Measurements from ENCODE around the gene SHOC2. TPM values are rescaled to one million over a fixed set of nuclear protein-coding genes. Genes with fewer than 3 reads are reported as not detected.

SHOC2 gene
- total and polyA plus RNA-seq, 8 donors: 8.4 to 39.8 (median 24.0) TPM

- TF ChIP-seq, protein P1, sequence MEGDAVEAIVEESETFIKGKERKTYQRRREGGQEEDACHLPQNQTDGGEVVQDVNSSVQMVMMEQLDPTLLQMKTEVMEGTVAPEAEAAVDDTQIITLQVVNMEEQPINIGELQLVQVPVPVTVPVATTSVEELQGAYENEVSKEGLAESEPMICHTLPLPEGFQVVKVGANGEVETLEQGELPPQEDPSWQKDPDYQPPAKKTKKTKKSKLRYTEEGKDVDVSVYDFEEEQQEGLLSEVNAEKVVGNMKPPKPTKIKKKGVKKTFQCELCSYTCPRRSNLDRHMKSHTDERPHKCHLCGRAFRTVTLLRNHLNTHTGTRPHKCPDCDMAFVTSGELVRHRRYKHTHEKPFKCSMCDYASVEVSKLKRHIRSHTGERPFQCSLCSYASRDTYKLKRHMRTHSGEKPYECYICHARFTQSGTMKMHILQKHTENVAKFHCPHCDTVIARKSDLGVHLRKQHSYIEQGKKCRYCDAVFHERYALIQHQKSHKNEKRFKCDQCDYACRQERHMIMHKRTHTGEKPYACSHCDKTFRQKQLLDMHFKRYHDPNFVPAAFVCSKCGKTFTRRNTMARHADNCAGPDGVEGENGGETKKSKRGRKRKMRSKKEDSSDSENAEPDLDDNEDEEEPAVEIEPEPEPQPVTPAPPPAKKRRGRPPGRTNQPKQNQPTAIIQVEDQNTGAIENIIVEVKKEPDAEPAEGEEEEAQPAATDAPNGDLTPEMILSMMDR (IDR thresholded peaks at IDR 0.05): no peak
Observed at GRCh38 chr10:110992006-110992800, 72.8 kb downstream of the SHOC2 start.

GRCh38 chr10:110993024-110993693 is 73.8 kb downstream of the SHOC2 start:
- FAIRE-seq (no peak), ATAC-seq (peak in 1 of 4 donors; percentile 35), DNase-seq (no peak)
- H3K9me3 ChIP-seq: no peaks in the 10 kb centered on the region
- H3K4me3 ChIP-seq: no peak overlapping the region
- H3K4me1 ChIP-seq: peaks cover 6 to 8% (median 6%) of the 10 kb centered on the region in 3 donors
- TF ChIP-seq, protein P1 (IDR thresholded peaks at IDR 0.05): no peak
- 90 to 93% methylated on average over 4 of the region's 4 CpGs for WGBS, 2 donors
- intact Hi-C loops (cut with DNase I): no loop called here
- H3K27ac ChIP-seq: no peak overlapping the region
- H3K27me3 ChIP-seq: no peaks in the 10 kb centered on the region
- no peaks in the 10 kb centered on the region for H3K36me3 ChIP-seq

More at GRCh38 chr10:110992006-110992800, 72.8 kb downstream of the SHOC2 start:
- no peaks in the 10 kb centered on the region for H3K9me3 ChIP-seq
- intact Hi-C loops (cut with DNase I): no loop called here
- ATAC-seq (no peak), DNase-seq (no peak), FAIRE-seq (no peak)
- H3K4me3 ChIP-seq: no peak overlapping the region
- H3K27me3 ChIP-seq: no peaks in the 10 kb centered on the region
- 71 to 75% methylated on average over 3 of the region's 3 CpGs for WGBS, 2 donors
- no peak overlapping the region for H3K27ac ChIP-seq
- H3K36me3 ChIP-seq: peaks cover 0 to under 1% (median 0%) of the 10 kb centered on the region in 3 donors
- peaks cover 6 to 8% (median 6%) of the 10 kb centered on the region in 3 donors for H3K4me1 ChIP-seq

- TF ChIP-seq, protein P1 (IDR thresholded peaks at IDR 0.05): no peak
- Histone ChIP-seq H3K4me1 (peaks cover 6 to 8% (median 7%) of the 10 kb centered on the region in 3 donors), H3K27me3 (no peaks in the 10 kb centered on the region), H3K27ac (no peak overlapping the region), H3K36me3 (no peaks in the 10 kb centered on the region), H3K9me3 (no peaks in the 10 kb centered on the region), H3K4me3 (no peak overlapping the region)
- FAIRE-seq: peak; percentile 41
- 89 to 96% methylated on average over 1 of the region's 1 CpG for WGBS, 2 donors
- ATAC-seq: no peak
- intact Hi-C loops (cut with DNase I): no loop called here
- no peak for DNase-seq
Observed at GRCh38 chr10:110994406-110995086, 75.1 kb downstream of the SHOC2 start.

- no peak for FAIRE-seq
- intact Hi-C loops (cut with DNase I): no loop called here
Observed at GRCh38 chr10:110995301-110995700, 75.9 kb downstream of the SHOC2 start.

More at GRCh38 chr10:110995301-110995700, 75.9 kb downstream of the SHOC2 start:
- Histone ChIP-seq H3K9me3 (no peaks in the 10 kb centered on the region), H3K27me3 (no peaks in the 10 kb centered on the region), H3K4me1 (peaks cover 10 to 16% (median 14%) of the 10 kb centered on the region in 3 donors), H3K36me3 (no peaks in the 10 kb centered on the region), H3K27ac (no peak overlapping the region), H3K4me3 (no peak overlapping the region)
- DNase-seq (no peak), ATAC-seq (no peak)
- WGBS, 2 donors: 20 to 24% methylated on average over 2 of the region's 2 CpGs
- TF ChIP-seq, protein P1 (IDR thresholded peaks at IDR 0.05): no peak

Data from pancreas (tissue), 10 donors.